Measurements from ENCODE around the gene CRYBG3.

CRYBG3 gene

GRCh38 chr3:97839944-97840343 is 18.1 kb downstream of the CRYBG3 start:
- DNase-seq = no peak

GRCh38 chr3:97841304-97841703 is 19.5 kb downstream of the CRYBG3 start:
- DNase-seq = no peak

- no peak for DNase-seq
Observed at GRCh38 chr3:97841956-97842355, 20.1 kb downstream of the CRYBG3 start.

DNA sequence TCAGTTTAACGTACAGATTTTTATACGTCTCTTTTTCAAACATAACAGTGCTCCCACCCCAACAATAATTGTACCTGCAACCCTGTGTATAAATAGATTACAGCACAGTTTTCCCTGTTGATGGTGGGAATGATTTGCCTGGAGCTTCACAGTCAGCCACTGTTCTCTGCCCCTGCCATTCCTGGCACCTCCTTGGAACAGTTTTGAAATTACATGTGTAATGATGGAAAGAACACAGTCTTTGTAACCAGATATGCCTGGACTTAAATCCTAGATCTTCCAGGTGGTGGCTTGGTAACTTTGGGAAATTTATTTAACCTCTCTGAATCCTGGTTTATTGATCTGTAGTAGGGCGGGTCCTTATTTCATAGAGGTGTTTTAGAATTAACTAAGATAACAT is 27.0 kb downstream of the CRYBG3 start:
- DNase-seq = no peak

DNA sequence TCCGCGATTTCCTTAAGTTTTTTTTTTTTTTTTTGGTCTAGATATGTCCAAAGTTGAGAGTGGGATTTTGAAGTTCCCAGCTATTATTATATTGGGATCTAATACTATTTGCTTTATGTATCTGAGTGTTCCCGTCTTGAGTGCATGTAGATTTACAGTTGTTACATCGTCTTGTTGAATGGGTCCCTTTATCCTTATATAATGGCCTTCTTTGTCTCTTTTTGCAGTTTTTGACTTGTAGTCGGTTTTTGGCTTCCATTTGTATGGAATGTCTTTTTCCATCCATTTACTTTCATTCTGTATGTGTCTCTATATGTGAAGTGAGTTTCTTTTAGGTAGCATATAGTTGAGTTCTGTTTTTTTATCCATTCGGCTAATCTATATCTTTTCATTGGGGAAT is 35.6 kb downstream of the CRYBG3 start:
- DNase-seq = no peak

DNA sequence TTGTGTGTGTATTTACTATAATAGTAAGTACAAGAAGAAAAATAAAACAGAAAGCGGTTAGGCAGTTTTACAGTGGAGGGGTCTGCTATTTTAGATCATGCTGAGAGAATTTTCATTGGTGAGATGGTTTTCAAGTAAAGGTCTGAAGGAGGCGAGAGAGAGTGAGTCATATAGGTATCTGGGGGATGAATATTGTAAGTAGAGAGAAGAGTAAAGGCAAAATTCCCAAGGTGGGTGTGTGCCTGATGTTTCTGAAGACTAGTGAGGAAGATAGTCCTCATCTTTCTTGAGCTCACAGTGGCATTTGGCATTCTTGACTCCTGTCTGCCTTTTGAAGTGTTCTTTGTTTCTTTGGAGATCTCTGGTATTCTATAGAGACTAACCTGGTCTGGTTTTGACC is 38.6 kb downstream of the CRYBG3 start:
- DNase-seq = no peak

GRCh38 chr3:97862582-97862981 is 40.8 kb downstream of the CRYBG3 start:
- DNase-seq = no peak

DNA sequence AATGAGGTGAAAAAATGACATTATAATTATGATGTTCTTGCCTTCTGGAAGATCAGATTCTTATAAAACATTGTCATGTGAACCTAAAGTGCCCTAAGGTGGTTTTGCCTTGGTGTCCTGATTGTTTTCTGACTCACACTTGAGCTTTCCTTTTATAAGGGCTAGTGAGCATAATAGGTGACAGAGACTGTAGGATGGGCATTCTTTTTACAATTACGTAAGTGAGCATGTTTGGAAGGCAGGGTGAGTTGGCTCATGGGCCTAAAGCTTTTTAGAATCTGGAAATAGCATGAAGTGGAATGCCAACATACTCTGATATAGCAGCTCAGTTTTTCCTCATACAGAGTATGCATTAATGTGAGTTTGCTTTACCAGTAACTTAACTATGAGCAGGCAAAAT is 41.2 kb downstream of the CRYBG3 start:
- no peak for DNase-seq

- no peak for DNase-seq
Observed at GRCh38 chr3:97863775-97864174, 42.0 kb downstream of the CRYBG3 start.

- no peak for DNase-seq
Observed at GRCh38 chr3:97871186-97871585, 49.4 kb downstream of the CRYBG3 start.

DNA sequence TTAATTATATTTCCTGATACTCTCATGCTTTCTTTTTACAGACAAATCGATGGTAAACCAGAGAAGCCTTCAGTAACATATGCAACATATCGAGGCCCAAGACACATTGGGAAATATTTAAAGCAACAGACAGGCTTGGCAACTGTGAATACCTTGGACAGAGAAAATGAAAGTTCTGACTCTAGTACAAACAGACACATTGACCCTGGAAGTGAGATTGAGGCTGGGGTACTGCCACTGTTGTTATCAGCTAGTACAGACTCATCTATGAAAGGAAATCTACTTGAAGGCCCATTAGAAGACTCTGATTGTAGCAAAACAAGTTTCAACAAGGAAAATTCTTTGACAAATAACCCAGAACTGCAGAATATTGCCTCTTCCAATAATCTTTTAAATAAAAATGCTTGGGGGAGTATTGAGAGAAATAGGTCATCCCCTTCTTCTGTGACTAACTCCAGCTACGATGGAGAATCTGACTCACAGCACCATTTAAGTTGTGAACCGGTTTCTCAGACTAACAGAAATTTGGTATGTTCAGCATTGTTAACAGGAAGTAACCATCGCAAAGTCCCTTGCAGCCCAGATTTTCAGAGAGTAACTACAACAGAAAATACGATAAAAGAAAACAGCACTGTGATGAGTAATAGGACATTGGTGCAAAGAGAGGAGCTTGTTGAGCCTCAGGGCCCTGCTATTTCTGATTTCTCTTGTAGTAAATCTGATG is 50.2 kb downstream of the CRYBG3 start:
- no peak for DNase-seq

DNA sequence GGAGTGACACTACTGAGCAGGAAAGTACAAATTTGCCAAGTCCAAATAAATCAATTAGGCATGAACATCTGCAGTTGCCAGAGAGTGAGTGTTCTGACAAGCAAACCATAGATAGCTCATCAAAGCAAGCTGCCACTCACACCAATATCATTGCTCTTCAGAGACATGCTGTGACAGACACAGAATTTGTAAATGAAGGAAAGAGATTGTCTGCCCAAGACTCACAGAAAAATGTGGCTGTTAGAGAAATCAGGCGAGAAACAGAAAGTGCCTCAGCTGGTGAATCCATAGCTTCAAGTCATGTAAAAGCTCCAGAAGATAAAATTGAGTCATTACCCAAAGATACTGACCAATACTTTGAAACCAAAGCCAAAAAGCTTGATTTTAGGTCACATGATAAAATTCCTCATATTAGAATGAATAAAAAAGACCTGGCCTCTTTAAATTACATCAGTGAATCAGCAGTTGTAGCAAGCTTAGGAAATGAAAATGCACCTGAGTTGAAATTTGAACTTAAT is 50.8 kb downstream of the CRYBG3 start:
- DNase-seq = no peak

DNA sequence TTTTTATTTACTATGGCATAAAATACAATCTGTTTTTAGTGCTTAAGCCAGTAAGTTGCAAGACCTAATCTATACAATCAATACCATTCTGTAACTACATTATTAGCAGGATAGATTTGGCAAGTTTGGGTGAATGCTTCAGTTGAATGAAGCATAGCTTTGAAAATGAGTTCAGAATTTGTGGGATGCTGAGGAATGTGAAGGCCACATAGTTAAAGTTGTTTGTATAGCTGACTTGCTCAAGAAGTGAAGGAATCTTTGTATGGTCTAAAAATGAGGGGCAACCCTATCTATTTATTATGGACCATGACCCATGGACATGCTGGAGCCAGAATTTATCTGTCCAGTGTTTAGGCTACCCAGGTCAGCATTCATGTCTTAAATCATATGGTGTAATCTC is 58.5 kb downstream of the CRYBG3 start:
- DNase-seq = no peak

GRCh38 chr3:97882975-97883598 is 61.3 kb downstream of the CRYBG3 start:
- DNase-seq = peak; percentile 71

GRCh38 chr3:97883736-97884135 is 61.9 kb downstream of the CRYBG3 start:
- no peak for DNase-seq

DNA sequence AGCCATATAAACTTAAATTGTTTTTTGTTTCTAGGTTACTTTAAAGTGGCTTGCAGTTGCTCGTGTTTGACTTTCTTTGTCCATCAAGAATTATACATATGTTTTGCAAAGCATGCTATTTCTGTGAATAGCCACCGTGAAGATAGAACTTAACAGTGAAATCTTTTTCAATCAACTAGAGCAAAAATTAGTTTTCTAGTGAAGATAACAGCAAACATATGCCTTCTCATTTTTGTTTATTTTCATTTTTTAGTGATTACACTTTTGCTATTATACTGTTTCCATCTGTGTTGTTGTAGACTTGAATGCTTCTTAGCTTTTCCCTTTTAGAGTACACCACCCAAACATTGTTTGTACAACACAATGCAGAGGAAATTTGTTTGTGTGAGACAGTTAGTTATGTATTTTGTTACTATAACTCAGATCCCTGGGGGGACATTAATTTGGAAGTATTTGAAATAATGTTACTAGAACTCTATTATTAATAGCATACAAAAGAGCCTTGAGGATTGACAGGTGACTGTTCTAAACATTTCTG is 62.8 kb downstream of the CRYBG3 start:
- DNase-seq = no peak

- no peak for DNase-seq
Observed at GRCh38 chr3:97885931-97886824, 64.4 kb downstream of the CRYBG3 start.

- no peak for DNase-seq
Observed at GRCh38 chr3:97889814-97890213, 68.0 kb downstream of the CRYBG3 start.

DNA sequence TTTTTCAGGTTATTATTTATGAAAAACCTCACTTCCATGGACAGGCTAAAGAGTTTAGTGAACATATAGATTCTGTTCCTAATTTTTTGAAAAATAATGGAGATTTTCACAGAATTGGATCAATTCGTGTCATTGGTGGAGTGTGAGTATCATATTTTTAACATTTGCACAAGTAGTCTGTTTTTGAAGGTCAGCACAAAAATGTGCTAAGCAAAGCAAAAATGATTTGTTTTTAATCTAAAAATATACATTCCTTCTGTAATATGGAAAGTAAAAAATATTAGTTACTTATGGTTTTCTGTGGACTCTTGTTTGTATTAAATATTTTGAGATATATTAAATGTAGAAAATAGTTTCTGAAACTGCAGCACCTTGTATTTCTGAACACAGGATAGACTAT is 71.0 kb downstream of the CRYBG3 start:
- no peak for DNase-seq

GRCh38 chr3:97895216-97895615 is 73.4 kb downstream of the CRYBG3 start:
- DNase-seq = no peak

- DNase-seq = no peak
Observed at GRCh38 chr3:97896129-97896528, 74.3 kb downstream of the CRYBG3 start.

DNA sequence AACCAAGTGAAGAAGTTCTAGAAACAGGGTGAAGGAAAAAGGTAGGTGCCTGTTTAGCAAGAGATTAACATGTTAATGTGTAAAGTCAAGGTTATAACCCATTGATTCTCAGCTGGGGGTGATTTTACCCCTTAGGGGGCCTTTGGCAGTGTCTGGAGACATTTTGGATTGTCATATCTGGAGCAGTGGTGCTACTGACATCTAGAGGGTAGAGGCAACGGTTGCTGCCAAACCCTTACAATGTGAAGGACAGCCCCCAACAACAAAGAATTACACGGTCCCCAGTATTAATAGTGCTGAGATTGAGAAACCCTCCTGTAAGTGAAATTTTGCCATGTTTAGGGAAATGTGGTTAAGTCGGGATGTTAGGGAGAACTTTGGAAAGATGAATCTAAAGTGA is 74.7 kb downstream of the CRYBG3 start:
- no peak for DNase-seq

DNA sequence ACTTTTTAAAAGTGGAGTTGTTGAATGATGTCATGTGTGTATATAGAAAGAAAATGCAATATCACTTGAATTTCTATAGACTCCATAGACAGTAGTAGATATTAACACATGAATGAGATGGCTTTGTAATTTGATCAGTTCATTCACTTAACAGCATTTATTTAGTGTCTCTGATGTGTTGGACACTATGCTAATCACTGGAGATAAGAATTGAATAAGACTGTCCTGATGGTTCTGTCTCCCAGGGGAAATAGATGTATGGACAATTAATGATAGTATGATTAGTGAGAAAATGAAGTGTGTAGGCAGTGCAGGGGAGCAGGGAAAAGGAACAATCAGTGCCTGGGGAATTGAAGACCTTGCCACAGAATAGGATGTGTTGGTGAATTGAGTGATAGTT is 77.5 kb downstream of the CRYBG3 start:
- no peak for DNase-seq
